Retina (tissue), 1 donor: Measurements from ENCODE around the gene RCAN2.
"Not testable (repeated sequence)": the region's sequence is repeated elsewhere in the genome, so short reads cannot be mapped to it uniquely, and the experiment has no call there.

Source experiments
- DNase-seq: peaks from one replicate; pipeline ENCODE4 v3.0.0-alpha.2; 2016

The RCAN2 gene

GRCh38 chr6:46440141-46440540 is 51.1 kb downstream of the RCAN2 start:
- no peak for DNase-seq

GRCh38 chr6:46438245-46438644 is 53.0 kb downstream of the RCAN2 start:
- no peak for DNase-seq

- no peak for DNase-seq
Observed at GRCh38 chr6:46437671-46438221, 53.5 kb downstream of the RCAN2 start.

GRCh38 chr6:46422619-46423018 is 68.6 kb downstream of the RCAN2 start:
- DNase-seq: no peak

GRCh38 chr6:46421939-46422338 is 69.3 kb downstream of the RCAN2 start:
- DNase-seq: no peak

GRCh38 chr6:46420921-46421638 is 70.2 kb downstream of the RCAN2 start:
- no peak for DNase-seq

GRCh38 chr6:46419576-46420002 is 71.7 kb downstream of the RCAN2 start:
- DNase-seq: peak; percentile 41

- no peak for DNase-seq
Observed at GRCh38 chr6:46414398-46414797, 76.9 kb downstream of the RCAN2 start.

- no peak for DNase-seq
Observed at GRCh38 chr6:46412662-46413061, 78.6 kb downstream of the RCAN2 start.

GRCh38 chr6:46411456-46412197 is 79.6 kb downstream of the RCAN2 start:
- no peak for DNase-seq

GRCh38 chr6:46410334-46410953 is 80.8 kb downstream of the RCAN2 start:
- DNase-seq: no peak

GRCh38 chr6:46407776-46408530 is 83.3 kb downstream of the RCAN2 start:
- DNase-seq: no peak

- no peak for DNase-seq
Observed at GRCh38 chr6:46407246-46407645, 84.0 kb downstream of the RCAN2 start.

GRCh38 chr6:46405620-46406180 is 85.5 kb downstream of the RCAN2 start:
- DNase-seq: not testable (repeated sequence)

GRCh38 chr6:46400898-46401297 is 90.4 kb downstream of the RCAN2 start:
- no peak for DNase-seq

GRCh38 chr6:46395530-46395929 is 95.7 kb downstream of the RCAN2 start:
- no peak for DNase-seq

- DNase-seq: peak; percentile 33
Observed at GRCh38 chr6:46393940-46394337, 97.3 kb downstream of the RCAN2 start.

- DNase-seq: no peak
Observed at GRCh38 chr6:46393161-46393939, 97.9 kb downstream of the RCAN2 start.

- no peak for DNase-seq
Observed at GRCh38 chr6:46392294-46392693, 99.0 kb downstream of the RCAN2 start.

GRCh38 chr6:46390153-46390876 is 100.9 kb downstream of the RCAN2 start:
- no peak for DNase-seq

GRCh38 chr6:46387728-46388127 is 103.5 kb downstream of the RCAN2 start:
- not testable (repeated sequence) for DNase-seq
